DOHH2 (cell line): ENCODE data around the gene USP17L15.
"Not testable (repeated sequence)": the region's sequence is repeated elsewhere in the genome, so short reads cannot be mapped to it uniquely, and the experiment has no call there.

Experiments
- CTCF ChIP-seq: fragments of 200-600 bp; sonication (generic); IDR thresholded peaks from one replicate; pipeline ENCODE4 v1.5.1; 2014; ENCODE audit warnings: antibody characterized with exemption, mild to moderate bottlenecking, low read depth, low read length; ENCODE audit not compliant: poor library complexity, severe bottlenecking
- EZH2phosphoT487 ChIP-seq: fragments of 200-600 bp; sonication (generic); IDR thresholded peaks from 2 replicates; pipeline ENCODE4 v1.6.1; 2017; ENCODE audit warnings: borderline replicate concordance, mild to moderate bottlenecking, antibody characterized with exemption, low read length, moderate library complexity, mixed read lengths

GRCh38 chr4:9262572-9262971, 28.4 kb downstream of the USP17L15 start, which contains the start of gene USP17L21:
- not testable (repeated sequence) for TF ChIP-seq CTCF, EZH2phosphoT487
